ENCODE results near the gene NLGN1.

- no peak for TF ChIP-seq GATA3 (IDR thresholded peaks at IDR 0.05; ENCODE audit: low read depth, low read length)
- no peak for TF ChIP-seq GATA2 (IDR thresholded peaks at IDR 0.05; ENCODE audit: low read depth, low read length)
Measured at GRCh38 chr3:173624086-173624485, 226.5 kb downstream of the NLGN1 start.

Data from SH-SY5Y (cell line).